CD4-positive, alpha-beta memory T cell (primary cell): ENCODE results near the gene TP53BP2. TPM values are rescaled to one million over a fixed set of nuclear protein-coding genes. Genes with fewer than 3 reads are reported as not detected.

ENCODE experiments used
- CTCF ChIA-PET: fragments of 350-600 bp; sonication (Branson Sonifier 250); formaldehyde crosslinking; loops from one replicate; lab custom pipeline; 2021; ENCODE audit warnings: inconsistent platforms; ENCODE audit not compliant: partially characterized antibody; lab: Charles Lee
- POLR2A ChIA-PET: fragments of 350-600 bp; sonication (Branson Sonifier 250); formaldehyde crosslinking; loops from one replicate; lab custom pipeline; 2021; ENCODE audit not compliant: partially characterized antibody; lab: Charles Lee
- DNase-seq, 5 donors: peaks; one replicate each; pipeline versions ENCODE4 v3.0.0 to v3.0.0-alpha.2; 2020 to 2022; ENCODE audit warnings: mixed read lengths in 1 of 5
- H3K27ac ChIP-seq: one replicate; pipeline ENCODE4 v1.7.0; 2013; ENCODE audit warnings: low read depth, low read length
- H3K27me3 ChIP-seq: 2 replicates; pipeline ENCODE4 v1.7.0; 2013; ENCODE audit warnings: mild to moderate bottlenecking, low read length, moderate library complexity; ENCODE audit not compliant: insufficient read depth
- H3K36me3 ChIP-seq: 2 replicates; pipeline ENCODE4 v1.7.0; 2013; ENCODE audit warnings: mild to moderate bottlenecking, low read length, moderate library complexity; ENCODE audit not compliant: insufficient read depth
- H3K4me1 ChIP-seq: 2 replicates; pipeline ENCODE4 v1.7.0; 2013; ENCODE audit warnings: mild to moderate bottlenecking, low read length, moderate library complexity; ENCODE audit not compliant: insufficient read depth
- H3K4me3 ChIP-seq, 2 donors: one replicate each; pipeline ENCODE4 v1.7.0; 2013; ENCODE audit warnings: low read length in 2 of 2, mild to moderate bottlenecking in 1 of 2
- H3K9me3 ChIP-seq, 2 donors: one replicate each; pipeline ENCODE4 v1.7.0; 2013; ENCODE audit warnings: low read length in 2 of 2, control low read depth in 1 of 2; ENCODE audit not compliant: control insufficient read depth in 1 of 2
- H3K27ac Mint-ChIP-seq, 7 donors: one replicate each; pipeline ENCODE4 v1.8.0; 2020 to 2021; ENCODE audit warnings: mixed read lengths in 7 of 7, mild to moderate bottlenecking in 6 of 7, inconsistent platforms in 3 of 7, moderate library complexity in 3 of 7
- H3K27me3 Mint-ChIP-seq, 2 donors: one replicate each; pipeline ENCODE4 v1.8.0; 2020 to 2021; ENCODE audit warnings: mixed read lengths in 2 of 2
- H3K36me3 Mint-ChIP-seq, 2 donors: one replicate each; pipeline ENCODE4 v1.8.0; 2020 to 2021; ENCODE audit warnings: mixed read lengths in 2 of 2, inconsistent platforms in 1 of 2, mild to moderate bottlenecking in 1 of 2
- H3K4me1 Mint-ChIP-seq, 4 donors: one replicate each; pipeline ENCODE4 v1.8.0; 2020 to 2021; ENCODE audit warnings: mixed read lengths in 4 of 4, mild to moderate bottlenecking in 1 of 4
- H3K4me3 Mint-ChIP-seq, 8 donors: one replicate each; pipeline ENCODE4 v1.8.0; 2020 to 2021; ENCODE audit warnings: mixed read lengths in 8 of 8, mild to moderate bottlenecking in 7 of 8, moderate library complexity in 6 of 8, inconsistent platforms in 3 of 8
- H3K9me3 Mint-ChIP-seq, 8 donors: one replicate each; pipeline ENCODE4 v1.8.0; 2020 to 2021; ENCODE audit warnings: mixed read lengths in 8 of 8, mild to moderate bottlenecking in 5 of 8, inconsistent platforms in 3 of 8, moderate library complexity in 1 of 8
- intact Hi-C: fragments of 100-400 bp; cut with micrococcal nuclease; formaldehyde crosslinking; loops from one replicate; pipeline ENCODE4 v1.15.1; 2023
- polyA plus RNA-seq, 2 donors: library from polyadenylated mRNA; unstranded; fragments of 300-500 nt; fragmentation: Illumina TruSeq; gene quantifications; one replicate each; pipeline ENCODE4 v1.2.3, GENCODE V29; 2021
- total RNA-seq, 2 experiments: library from RNA; stranded (reverse); gene quantifications; one replicate each; pipeline ENCODE4 v1.2.3, GENCODE V29; 2021

Gene TP53BP2
- total and polyA plus RNA-seq, 4 experiments from 2014 or later, result 8.5 to 49.8 (median 33.8) TPM

DNA sequence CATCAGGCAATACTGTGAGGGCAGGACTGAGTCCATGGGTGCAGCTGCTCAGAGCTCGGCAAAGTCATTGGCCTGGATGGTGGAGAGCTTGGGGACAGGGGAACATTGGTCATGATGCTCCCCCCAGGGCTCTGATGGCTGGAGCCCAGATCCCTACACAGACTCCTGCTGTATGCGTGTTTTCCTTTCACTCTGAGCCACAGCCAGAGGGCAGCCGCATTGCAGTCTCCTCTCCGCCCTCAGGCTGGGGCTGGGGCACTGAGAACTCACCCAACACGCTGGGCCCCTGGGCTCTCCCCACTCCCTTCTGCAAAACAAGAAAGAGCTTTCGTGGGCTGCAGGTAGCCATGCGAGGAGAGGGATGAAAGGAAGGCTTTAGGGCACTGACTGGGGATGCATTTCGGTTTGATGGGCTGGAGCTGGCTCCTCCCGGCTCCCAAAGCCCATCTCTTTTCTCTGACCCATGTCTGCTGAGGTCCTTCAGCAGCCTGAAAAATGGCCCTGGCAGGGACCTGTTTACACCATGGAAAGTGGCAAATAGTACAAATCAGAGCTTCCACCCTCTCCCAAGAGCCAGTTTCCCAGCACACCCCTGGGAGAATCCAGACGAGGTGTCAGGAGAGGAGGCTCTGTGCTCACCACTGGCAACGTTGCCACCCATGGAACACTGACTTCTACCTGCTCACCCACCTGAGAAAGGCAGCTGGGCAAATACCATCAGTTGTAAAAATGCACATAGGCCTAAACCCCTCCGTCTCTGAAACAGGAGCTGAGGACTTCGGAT lies 89.6 kb downstream of the TP53BP2 start:
- no peak overlapping the region for H3K4me3 ChIP-seq
- ChIA-PET CTCF (interaction anchor here (0.6 to 2.9 kb wide), 3 partner anchors 55 to 88 kb away, joined by 3 to 11 read pairs (median 4); no protein-coding TSS in a partner anchor), POLR2A (interaction anchor here (0.6 to 1.0 kb wide), 2 partner anchors 15 to 41 kb away, joined by 3 read pairs; no protein-coding TSS in a partner anchor)
- peaks cover 50 to 90% of the 10 kb centered on the region in 2 donors for H3K36me3 Mint-ChIP-seq
- H3K4me1 ChIP-seq, result no peaks in the 10 kb centered on the region
- peaks cover 0 to 2% (median 0%) of the 10 kb centered on the region in 4 donors for H3K4me1 Mint-ChIP-seq
- H3K9me3 ChIP-seq, result no peaks in the 10 kb centered on the region
- no peak overlapping the region for H3K4me3 Mint-ChIP-seq
- peaks cover 0 to 2% (median 0%) of the 10 kb centered on the region in 8 donors for H3K9me3 Mint-ChIP-seq
- DNase-seq, result no peak
- intact Hi-C loops, result no loop called here
- H3K27me3 ChIP-seq, result no peaks in the 10 kb centered on the region
- no peak overlapping the region for H3K27ac Mint-ChIP-seq
- peaks cover 94% of the 10 kb centered on the region for H3K36me3 ChIP-seq
- no peaks in the 10 kb centered on the region for H3K27me3 Mint-ChIP-seq
- H3K27ac ChIP-seq, result no peak overlapping the region

- Mint-ChIP-seq H3K27me3 (no peaks in the 10 kb centered on the region), H3K4me1 (peaks cover 0 to 2% (median under 1%) of the 10 kb centered on the region in 4 donors), H3K27ac (no peak overlapping the region), H3K36me3 (peaks cover 49 to 88% of the 10 kb centered on the region in 2 donors), H3K4me3 (no peak overlapping the region), H3K9me3 (peaks cover 0 to 2% (median 0%) of the 10 kb centered on the region in 8 donors)
- Histone ChIP-seq H3K27ac (no peak overlapping the region), H3K4me1 (no peaks in the 10 kb centered on the region), H3K4me3 (no peak overlapping the region), H3K36me3 (peaks cover 97% of the 10 kb centered on the region), H3K9me3 (no peaks in the 10 kb centered on the region), H3K27me3 (no peaks in the 10 kb centered on the region)
- intact Hi-C loops, result no loop called here
- ChIA-PET POLR2A (interaction anchor here (1.0 kb wide), 1 partner anchor 16 kb away, joined by 3 read pairs; no protein-coding TSS in a partner anchor), CTCF (interaction anchor here (0.6 kb wide), 1 partner anchor 88 kb away, joined by 3 read pairs; no protein-coding TSS in a partner anchor)
- DNase-seq, result no peak
These were observed 90.3 kb downstream of the TP53BP2 start for GRCh38 chr1:223755432-223755792.

DNA sequence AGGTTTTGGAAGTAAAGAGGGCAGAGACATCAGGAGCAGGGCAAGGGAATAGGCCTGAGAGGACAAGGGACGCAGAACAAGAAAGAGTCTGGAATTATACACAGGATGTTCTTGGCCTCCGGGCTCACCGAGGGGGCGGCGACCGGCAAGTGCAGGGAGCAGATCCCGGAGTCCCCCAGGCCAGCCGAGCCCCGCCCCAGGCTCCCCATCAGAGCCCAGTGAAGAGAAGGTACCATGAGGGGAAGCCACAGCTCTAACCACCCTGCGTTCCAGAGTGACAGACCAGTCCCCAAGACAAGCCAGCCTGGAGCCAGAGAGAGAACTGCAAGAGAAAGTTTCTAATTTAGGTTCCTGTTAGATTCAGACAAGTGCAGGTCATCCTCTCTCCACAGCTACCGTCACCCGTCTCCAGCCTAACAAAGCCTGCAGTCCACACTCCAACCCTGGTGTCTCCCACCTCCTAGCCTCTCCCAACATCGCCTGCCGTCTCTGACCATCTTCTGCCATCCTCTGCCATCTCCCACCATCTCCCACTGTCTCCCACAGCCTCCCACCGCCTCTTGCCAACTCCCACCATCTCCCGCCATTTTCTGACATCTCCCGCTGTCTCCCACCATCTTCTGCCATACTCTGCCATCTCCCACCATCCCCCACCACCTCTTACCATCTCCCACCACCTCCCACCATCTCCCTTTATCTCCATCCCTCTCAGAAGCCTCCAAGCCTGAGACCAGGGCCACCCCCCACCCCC lies 90.9 kb downstream of the TP53BP2 start:
- Mint-ChIP-seq H3K27ac (peak overlapping the region in 3 of 7 donors; percentile 30 to 60 (median 36)), H3K4me3 (no peak overlapping the region), H3K9me3 (peaks cover 0 to 2% (median 0%) of the 10 kb centered on the region in 8 donors), H3K4me1 (peaks cover 0 to 8% (median 4%) of the 10 kb centered on the region in 4 donors), H3K36me3 (peaks cover 50 to 88% of the 10 kb centered on the region in 2 donors), H3K27me3 (no peaks in the 10 kb centered on the region)
- DNase-seq, result no peak
- ChIA-PET CTCF (no interaction called here), POLR2A (interaction anchor here (1.0 kb wide), 1 partner anchor 17 kb away, joined by 3 read pairs; no protein-coding TSS in a partner anchor)
- Histone ChIP-seq H3K9me3 (no peaks in the 10 kb centered on the region), H3K36me3 (peaks cover 97% of the 10 kb centered on the region), H3K27me3 (no peaks in the 10 kb centered on the region), H3K27ac (no peak overlapping the region), H3K4me1 (no peaks in the 10 kb centered on the region), H3K4me3 (no peak overlapping the region)
- intact Hi-C loops, result no loop called here

- Histone ChIP-seq H3K4me3 (no peak overlapping the region), H3K9me3 (no peaks in the 10 kb centered on the region), H3K27me3 (no peaks in the 10 kb centered on the region), H3K27ac (no peak overlapping the region), H3K36me3 (peaks cover 86% of the 10 kb centered on the region), H3K4me1 (peaks cover 14% of the 10 kb centered on the region)
- H3K9me3 Mint-ChIP-seq, result no peaks in the 10 kb centered on the region
- POLR2A ChIA-PET, result no interaction called here
- peaks cover 4 to 19% (median 12%) of the 10 kb centered on the region in 4 donors for H3K4me1 Mint-ChIP-seq
- H3K36me3 Mint-ChIP-seq, result peaks cover 50 to 77% of the 10 kb centered on the region in 2 donors
- no peak overlapping the region for H3K4me3 Mint-ChIP-seq
- DNase-seq, result no peak
- intact Hi-C loops, result no loop called here
- CTCF ChIA-PET, result interaction anchor here (0.6 to 5.7 kb wide), 5 partner anchors 31 to 57 kb away, joined by 3 to 100 read pairs (median 9); partner anchors contain the start of gene CAPN2
- peak overlapping the region in 3 of 7 donors; percentile 24 to 72 (median 56) for H3K27ac Mint-ChIP-seq
- H3K27me3 Mint-ChIP-seq, result no peaks in the 10 kb centered on the region
These were observed 92.8 kb downstream of the TP53BP2 start for GRCh38 chr1:223752721-223753515.

DNA sequence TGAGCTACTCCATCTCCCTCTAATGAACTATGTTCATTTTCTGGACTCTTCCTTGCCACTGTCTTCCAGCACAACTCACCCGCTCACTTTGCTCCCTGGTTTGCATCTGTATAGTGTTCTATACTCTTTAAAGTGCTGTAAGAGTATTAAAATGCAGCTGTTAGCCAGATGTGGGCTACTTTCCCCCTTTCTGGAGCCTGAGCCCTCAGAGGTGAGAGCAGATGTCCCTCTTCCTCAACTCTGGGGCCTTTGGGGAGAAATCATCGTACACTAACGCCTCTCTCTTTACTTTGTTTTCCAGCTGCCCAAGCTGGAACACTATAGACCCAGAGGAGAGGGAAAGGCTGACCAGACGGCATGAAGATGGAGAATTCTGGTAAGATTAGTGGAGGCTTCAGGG lies 94.1 kb downstream of the TP53BP2 start:
- H3K27me3 ChIP-seq, result no peaks in the 10 kb centered on the region
- peaks cover 51 to 78% of the 10 kb centered on the region in 2 donors for H3K36me3 Mint-ChIP-seq
- no peaks in the 10 kb centered on the region for H3K9me3 ChIP-seq
- H3K36me3 ChIP-seq, result peaks cover 74% of the 10 kb centered on the region
- H3K4me3 Mint-ChIP-seq, result peak overlapping the region in 1 of 8 donors; percentile 9
- no peak overlapping the region for H3K27ac ChIP-seq
- intact Hi-C loops, result no loop called here
- DNase-seq, result no peak
- peaks cover 16% of the 10 kb centered on the region for H3K4me1 ChIP-seq
- no peak overlapping the region for H3K4me3 ChIP-seq
- POLR2A ChIA-PET, result interaction anchor here (4.1 to 6.9 kb wide), 2 partner anchors 34 to 39 kb away, joined by 42 to 71 read pairs; partner anchors contain the start of gene CAPN2
- H3K9me3 Mint-ChIP-seq, result no peaks in the 10 kb centered on the region
- H3K27ac Mint-ChIP-seq, result peak overlapping the region in 2 of 7 donors; percentile 23 to 54
- H3K4me1 Mint-ChIP-seq, result peaks cover 6 to 28% (median 21%) of the 10 kb centered on the region in 4 donors
- CTCF ChIA-PET, result interaction anchor here (1.3 to 8.7 kb wide), 5 partner anchors 28 to 56 kb away, joined by 3 to 233 read pairs (median 74); partner anchors contain the start of gene CAPN2
- no peaks in the 10 kb centered on the region for H3K27me3 Mint-ChIP-seq

- H3K4me3 ChIP-seq, result no peak overlapping the region
- peak overlapping the region in 1 of 8 donors; percentile 43 for H3K4me3 Mint-ChIP-seq
- intact Hi-C loops, result no loop called here
- no peaks in the 10 kb centered on the region for H3K27me3 Mint-ChIP-seq
- POLR2A ChIA-PET, result interaction anchor here (1.4 to 6.9 kb wide), 3 partner anchors 34 to 94 kb away, joined by 4 to 71 read pairs (median 42); partner anchors contain the start of gene CAPN2
- H3K27ac Mint-ChIP-seq, result peak overlapping the region in 3 of 7 donors; percentile 23 to 41 (median 25)
- H3K4me1 ChIP-seq, result peaks cover 16% of the 10 kb centered on the region
- no peaks in the 10 kb centered on the region for H3K9me3 Mint-ChIP-seq
- H3K27ac ChIP-seq, result no peak overlapping the region
- CTCF ChIA-PET, result interaction anchor here (1.3 to 8.7 kb wide), 10 partner anchors 9 to 60 kb away, joined by 3 to 233 read pairs (median 16); partner anchors contain the start of gene CAPN2
- H3K36me3 Mint-ChIP-seq, result peaks cover 51 to 76% of the 10 kb centered on the region in 2 donors
- no peaks in the 10 kb centered on the region for H3K27me3 ChIP-seq
- peaks cover 6 to 28% (median 21%) of the 10 kb centered on the region in 4 donors for H3K4me1 Mint-ChIP-seq
- no peaks in the 10 kb centered on the region for H3K9me3 ChIP-seq
- no peak for DNase-seq
- H3K36me3 ChIP-seq, result peaks cover 69% of the 10 kb centered on the region
These were observed 94.8 kb downstream of the TP53BP2 start for GRCh38 chr1:223750730-223751570.
